Measurements from ENCODE around the gene SPOCK3. TPM values are rescaled to one million over a fixed set of nuclear protein-coding genes. Genes with fewer than 3 reads are reported as not detected.

The SPOCK3 gene
- total and polyA plus RNA-seq, 2 of the 13 experiments (the other 11 are each of a cell fraction or from before 2014, with no cell fraction given) = not detected

DNA sequence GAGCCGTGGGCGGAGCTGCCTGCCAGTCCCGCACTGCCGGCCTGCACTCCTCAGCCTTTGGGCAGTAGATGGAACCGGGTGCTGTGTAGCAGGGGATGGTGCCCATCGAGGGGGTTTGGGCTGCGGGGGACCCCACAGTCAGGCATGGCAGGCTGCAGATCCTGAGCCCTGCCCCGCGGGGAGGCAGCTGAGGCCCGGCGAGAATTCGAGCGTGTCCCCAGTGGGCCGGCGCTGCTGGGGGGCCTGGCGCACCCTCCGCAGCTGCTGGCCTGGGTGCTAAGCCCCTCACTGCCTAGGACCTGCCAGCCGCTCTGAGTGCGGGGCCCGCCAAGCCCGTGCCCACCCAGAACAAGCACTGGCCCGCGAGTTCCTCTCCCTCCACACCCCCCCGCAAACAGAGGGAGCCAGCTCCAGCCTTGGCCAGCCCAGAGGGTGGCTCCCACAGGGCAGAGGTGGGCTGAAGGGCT is 391.5 kb downstream of the SPOCK3 start:
- 47% methylated on average over 6 of the region's 24 CpGs for WGBS (ENCODE audit: low lambda C conversion rate)

GRCh38 chr4:166839615-166840251 is 394.6 kb downstream of the SPOCK3 start:
- ChIA-PET CTCF (ENCODE audit: low intra/inter-chr PET ratio, low total read pairs) (no interaction called here), POLR2A (no interaction called here)
- H3K4me1 ChIP-seq (ENCODE audit: insufficient read depth, low read length) = no peaks in the 10 kb centered on the region
- H2AFZ ChIP-seq (ENCODE audit: low read length) = no peak overlapping the region
- DNase-seq (ENCODE audit: low spot score) (no peak), ATAC-seq (no peak), FAIRE-seq (no peak)
- no peaks in the 10 kb centered on the region for H3K36me3 ChIP-seq (replicated peaks in 1 of 2; ENCODE audit: control insufficient read depth in 1 of 2, insufficient read depth in 2 of 2, low read length in 2 of 2)
- no peaks in the 10 kb centered on the region for H3K27me3 ChIP-seq (ENCODE audit: control insufficient read depth in 1 of 2, insufficient read depth in 2 of 2, low read length in 2 of 2)
- TF ChIP-seq, protein P1, sequence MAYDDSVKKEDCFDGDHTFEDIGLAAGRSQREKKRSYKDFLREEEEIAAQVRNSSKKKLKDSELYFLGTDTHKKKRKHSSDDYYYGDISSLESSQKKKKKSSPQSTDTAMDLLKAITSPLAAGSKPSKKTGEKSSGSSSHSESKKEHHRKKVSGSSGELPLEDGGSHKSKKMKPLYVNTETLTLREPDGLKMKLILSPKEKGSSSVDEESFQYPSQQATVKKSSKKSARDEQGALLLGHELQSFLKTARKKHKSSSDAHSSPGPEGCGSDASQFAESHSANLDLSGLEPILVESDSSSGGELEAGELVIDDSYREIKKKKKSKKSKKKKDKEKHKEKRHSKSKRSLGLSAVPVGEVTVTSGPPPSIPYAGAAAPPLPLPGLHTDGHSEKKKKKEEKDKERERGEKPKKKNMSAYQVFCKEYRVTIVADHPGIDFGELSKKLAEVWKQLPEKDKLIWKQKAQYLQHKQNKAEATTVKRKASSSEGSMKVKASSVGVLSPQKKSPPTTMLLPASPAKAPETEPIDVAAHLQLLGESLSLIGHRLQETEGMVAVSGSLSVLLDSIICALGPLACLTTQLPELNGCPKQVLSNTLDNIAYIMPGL (CRISPR knock-in tag; IDR thresholded peaks at IDR 0.05; ENCODE audit: borderline replicate concordance in 1 of 2, low read depth in 1 of 2) = no peak
- TF ChIP-seq, protein P2, sequence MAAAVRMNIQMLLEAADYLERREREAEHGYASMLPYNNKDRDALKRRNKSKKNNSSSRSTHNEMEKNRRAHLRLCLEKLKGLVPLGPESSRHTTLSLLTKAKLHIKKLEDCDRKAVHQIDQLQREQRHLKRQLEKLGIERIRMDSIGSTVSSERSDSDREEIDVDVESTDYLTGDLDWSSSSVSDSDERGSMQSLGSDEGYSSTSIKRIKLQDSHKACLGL (CRISPR knock-in tag; IDR thresholded peaks at IDR 0.05) = no peak
- TF ChIP-seq, protein P3, sequence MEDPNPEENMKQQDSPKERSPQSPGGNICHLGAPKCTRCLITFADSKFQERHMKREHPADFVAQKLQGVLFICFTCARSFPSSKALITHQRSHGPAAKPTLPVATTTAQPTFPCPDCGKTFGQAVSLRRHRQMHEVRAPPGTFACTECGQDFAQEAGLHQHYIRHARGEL (CRISPR knock-in tag; IDR thresholded peaks at IDR 0.05) = no peak
- intact Hi-C loops (cut with micrococcal nuclease; ENCODE audit: unreplicated experiment) = no loop called here
- H3K4me2 ChIP-seq (ENCODE audit: low read depth, low read length) = no peak overlapping the region
- no peak overlapping the region for H3K9ac ChIP-seq (ENCODE audit: insufficient read depth, low read depth, low read length)
- in situ Hi-C loops (cut with HindIII; ENCODE audit: extremely low pct_ligation_motif_present, low pct_unique_long_range_greater_than_20kb) = no loop called here
- H4K20me1 ChIP-seq (ENCODE audit: insufficient read depth, low read length) = no peaks in the 10 kb centered on the region
- WGBS (ENCODE audit: low lambda C conversion rate) = 45% methylated on average over 4 of the region's 4 CpGs
- H3K27ac ChIP-seq (ENCODE audit: extremely low read length, insufficient read depth, low read length) = no peak overlapping the region
- H3K79me2 ChIP-seq (ENCODE audit: insufficient read depth, low read length) = no peaks in the 10 kb centered on the region
- BruUV-seq (replicated peaks) = no TSS peak
- no peaks in the 10 kb centered on the region for H3K9me3 ChIP-seq (ENCODE audit: low read length)
- no peak overlapping the region for H3K4me3 ChIP-seq (replicated peaks in 1 of 3; ENCODE audit: insufficient read depth in 1 of 3, low read depth in 2 of 3, low read length in 3 of 3)

More for the DNA sequence above, 391.5 kb downstream of the SPOCK3 start:
- ATAC-seq (no peak), FAIRE-seq (no peak), DNase-seq (ENCODE audit: low spot score) (no peak)
- no peaks in the 10 kb centered on the region for H4K20me1 ChIP-seq (ENCODE audit: insufficient read depth, low read length)
- ChIA-PET POLR2A (no interaction called here), CTCF (ENCODE audit: low intra/inter-chr PET ratio, low total read pairs) (no interaction called here)
- no peaks in the 10 kb centered on the region for H3K4me1 ChIP-seq (ENCODE audit: insufficient read depth, low read length)
- in situ Hi-C loops (cut with HindIII; ENCODE audit: extremely low pct_ligation_motif_present, low pct_unique_long_range_greater_than_20kb) (no loop called here), intact Hi-C loops (cut with micrococcal nuclease; ENCODE audit: unreplicated experiment) (no loop called here)
- no peak overlapping the region for H3K4me3 ChIP-seq (replicated peaks in 1 of 3; ENCODE audit: insufficient read depth in 1 of 3, low read depth in 2 of 3, low read length in 3 of 3)
- no peak overlapping the region for H3K27ac ChIP-seq (ENCODE audit: extremely low read length, insufficient read depth, low read length)
- H3K36me3 ChIP-seq (replicated peaks in 1 of 2; ENCODE audit: control insufficient read depth in 1 of 2, insufficient read depth in 2 of 2, low read length in 2 of 2) = no peaks in the 10 kb centered on the region
- H3K27me3 ChIP-seq (ENCODE audit: control insufficient read depth in 1 of 2, insufficient read depth in 2 of 2, low read length in 2 of 2) = no peaks in the 10 kb centered on the region
- no peak overlapping the region for H3K4me2 ChIP-seq (ENCODE audit: low read depth, low read length)
- BruUV-seq (replicated peaks) = no TSS peak
- H3K9ac ChIP-seq (ENCODE audit: insufficient read depth, low read depth, low read length) = no peak overlapping the region
- no peak overlapping the region for H2AFZ ChIP-seq (ENCODE audit: low read length)
- TF ChIP-seq NRL (CRISPR knock-in tag; IDR thresholded peaks at IDR 0.05; ENCODE audit: borderline replicate concordance) = no peak
- TF ChIP-seq GATA4 (IDR thresholded peaks at IDR 0.05; ENCODE audit: borderline replicate concordance, low read depth) = no peak
- TF ChIP-seq ZNF335 (CRISPR knock-in tag; IDR thresholded peaks at IDR 0.05) = no peak
- no peaks in the 10 kb centered on the region for H3K9me3 ChIP-seq (ENCODE audit: low read length)
- H3K79me2 ChIP-seq (ENCODE audit: insufficient read depth, low read length) = no peaks in the 10 kb centered on the region
